ENCODE results near the gene NPAS3. TPM values are rescaled to one million over a fixed set of nuclear protein-coding genes. Genes with fewer than 3 reads are reported as not detected.

The NPAS3 gene
- polyA plus RNA-seq, 2 of the 4 experiments (the other 2 are of a cell fraction), result not detected

DNA sequence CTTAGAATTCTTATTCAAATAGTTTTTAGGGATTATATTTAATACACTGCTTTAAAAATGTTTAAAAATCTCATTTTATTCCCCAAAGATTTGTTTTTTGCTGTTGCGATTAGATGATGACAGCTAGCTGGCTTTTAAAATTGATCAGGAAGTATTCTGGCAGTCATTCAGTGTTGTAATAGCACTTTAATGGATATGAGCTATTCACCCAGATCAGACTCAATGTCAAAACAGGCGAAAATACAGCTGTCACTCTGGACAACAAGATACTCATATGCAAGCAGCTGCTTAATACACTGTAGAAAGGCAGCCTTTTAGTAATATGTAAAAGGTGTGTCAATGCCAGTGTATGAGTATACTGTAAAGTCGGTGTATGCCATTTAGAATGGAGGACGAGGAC lies 91.7 kb downstream of the NPAS3 start:
- CTCF ChIA-PET, result no interaction called here
- DNase-seq (ENCODE audit: low read depth in 1 of 2, low spot score in 1 of 2) (no peak), ATAC-seq (no peak), FAIRE-seq (no peak)
- no peak overlapping the region for H3K27ac ChIP-seq
- H3K9me3 ChIP-seq, result no peaks in the 10 kb centered on the region
- H3K4me1 ChIP-seq, result no peaks in the 10 kb centered on the region
- 17% methylated on average over 4 of the region's 4 CpGs for WGBS (ENCODE audit: missing lambda C conversion rate)
- POLR2A ChIA-PET, result no interaction called here
- H3K4me2 ChIP-seq, result no peak overlapping the region
- TF ChIP-seq HDAC2 (IDR thresholded peaks at IDR 0.05), result no peak
- no peak for TF ChIP-seq RNF2 (IDR thresholded peaks at IDR 0.05; ENCODE audit: borderline replicate concordance, low read depth)
- TF ChIP-seq, protein P1, sequence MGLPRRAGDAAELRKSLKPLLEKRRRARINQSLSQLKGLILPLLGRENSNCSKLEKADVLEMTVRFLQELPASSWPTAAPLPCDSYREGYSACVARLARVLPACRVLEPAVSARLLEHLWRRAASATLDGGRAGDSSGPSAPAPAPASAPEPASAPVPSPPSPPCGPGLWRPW (IDR thresholded peaks at IDR 0.05), result no peak
- TF ChIP-seq, protein P2, sequence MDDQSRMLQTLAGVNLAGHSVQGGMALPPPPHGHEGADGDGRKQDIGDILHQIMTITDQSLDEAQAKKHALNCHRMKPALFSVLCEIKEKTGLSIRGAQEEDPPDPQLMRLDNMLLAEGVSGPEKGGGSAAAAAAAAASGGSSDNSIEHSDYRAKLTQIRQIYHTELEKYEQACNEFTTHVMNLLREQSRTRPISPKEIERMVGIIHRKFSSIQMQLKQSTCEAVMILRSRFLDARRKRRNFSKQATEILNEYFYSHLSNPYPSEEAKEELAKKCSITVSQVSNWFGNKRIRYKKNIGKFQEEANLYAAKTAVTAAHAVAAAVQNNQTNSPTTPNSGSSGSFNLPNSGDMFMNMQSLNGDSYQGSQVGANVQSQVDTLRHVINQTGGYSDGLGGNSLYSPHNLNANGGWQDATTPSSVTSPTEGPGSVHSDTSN (IDR thresholded peaks at IDR 0.05), result no peak
- TF ChIP-seq KDM5A (IDR thresholded peaks at IDR 0.05), result no peak
- TF ChIP-seq, protein P3, sequence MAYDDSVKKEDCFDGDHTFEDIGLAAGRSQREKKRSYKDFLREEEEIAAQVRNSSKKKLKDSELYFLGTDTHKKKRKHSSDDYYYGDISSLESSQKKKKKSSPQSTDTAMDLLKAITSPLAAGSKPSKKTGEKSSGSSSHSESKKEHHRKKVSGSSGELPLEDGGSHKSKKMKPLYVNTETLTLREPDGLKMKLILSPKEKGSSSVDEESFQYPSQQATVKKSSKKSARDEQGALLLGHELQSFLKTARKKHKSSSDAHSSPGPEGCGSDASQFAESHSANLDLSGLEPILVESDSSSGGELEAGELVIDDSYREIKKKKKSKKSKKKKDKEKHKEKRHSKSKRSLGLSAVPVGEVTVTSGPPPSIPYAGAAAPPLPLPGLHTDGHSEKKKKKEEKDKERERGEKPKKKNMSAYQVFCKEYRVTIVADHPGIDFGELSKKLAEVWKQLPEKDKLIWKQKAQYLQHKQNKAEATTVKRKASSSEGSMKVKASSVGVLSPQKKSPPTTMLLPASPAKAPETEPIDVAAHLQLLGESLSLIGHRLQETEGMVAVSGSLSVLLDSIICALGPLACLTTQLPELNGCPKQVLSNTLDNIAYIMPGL (CRISPR knock-in tag; IDR thresholded peaks at IDR 0.05; ENCODE audit: borderline replicate concordance), result no peak
- TF ChIP-seq NPAS2 (CRISPR knock-in tag; IDR thresholded peaks at IDR 0.05; ENCODE audit: borderline replicate concordance), result no peak
- no peak for TF ChIP-seq ZC3H11A (IDR thresholded peaks at IDR 0.05)
- TF ChIP-seq, protein P4, sequence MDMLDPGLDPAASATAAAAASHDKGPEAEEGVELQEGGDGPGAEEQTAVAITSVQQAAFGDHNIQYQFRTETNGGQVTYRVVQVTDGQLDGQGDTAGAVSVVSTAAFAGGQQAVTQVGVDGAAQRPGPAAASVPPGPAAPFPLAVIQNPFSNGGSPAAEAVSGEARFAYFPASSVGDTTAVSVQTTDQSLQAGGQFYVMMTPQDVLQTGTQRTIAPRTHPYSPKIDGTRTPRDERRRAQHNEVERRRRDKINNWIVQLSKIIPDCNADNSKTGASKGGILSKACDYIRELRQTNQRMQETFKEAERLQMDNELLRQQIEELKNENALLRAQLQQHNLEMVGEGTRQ (IDR thresholded peaks at IDR 0.05), result no peak
- no peak for TF ChIP-seq TP53 (CRISPR knock-in tag; IDR thresholded peaks at IDR 0.05)
- TF ChIP-seq, protein P5, sequence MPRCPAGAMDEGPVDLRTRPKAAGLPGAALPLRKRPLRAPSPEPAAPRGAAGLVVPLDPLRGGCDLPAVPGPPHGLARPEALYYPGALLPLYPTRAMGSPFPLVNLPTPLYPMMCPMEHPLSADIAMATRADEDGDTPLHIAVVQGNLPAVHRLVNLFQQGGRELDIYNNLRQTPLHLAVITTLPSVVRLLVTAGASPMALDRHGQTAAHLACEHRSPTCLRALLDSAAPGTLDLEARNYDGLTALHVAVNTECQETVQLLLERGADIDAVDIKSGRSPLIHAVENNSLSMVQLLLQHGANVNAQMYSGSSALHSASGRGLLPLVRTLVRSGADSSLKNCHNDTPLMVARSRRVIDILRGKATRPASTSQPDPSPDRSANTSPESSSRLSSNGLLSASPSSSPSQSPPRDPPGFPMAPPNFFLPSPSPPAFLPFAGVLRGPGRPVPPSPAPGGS (IDR thresholded peaks at IDR 0.05), result no peak
- no peak for TF ChIP-seq MYC (IDR thresholded peaks at IDR 0.05; ENCODE audit: borderline replicate concordance, low read length)
- no peak for TF ChIP-seq CHD2 (IDR thresholded peaks at IDR 0.05; ENCODE audit: low read length, partially characterized antibody)
- no peak for TF ChIP-seq EHMT2 (IDR thresholded peaks at IDR 0.05; ENCODE audit: low read depth)
- TF ChIP-seq JUNB (IDR thresholded peaks at IDR 0.05), result no peak
- TF ChIP-seq, protein P6, sequence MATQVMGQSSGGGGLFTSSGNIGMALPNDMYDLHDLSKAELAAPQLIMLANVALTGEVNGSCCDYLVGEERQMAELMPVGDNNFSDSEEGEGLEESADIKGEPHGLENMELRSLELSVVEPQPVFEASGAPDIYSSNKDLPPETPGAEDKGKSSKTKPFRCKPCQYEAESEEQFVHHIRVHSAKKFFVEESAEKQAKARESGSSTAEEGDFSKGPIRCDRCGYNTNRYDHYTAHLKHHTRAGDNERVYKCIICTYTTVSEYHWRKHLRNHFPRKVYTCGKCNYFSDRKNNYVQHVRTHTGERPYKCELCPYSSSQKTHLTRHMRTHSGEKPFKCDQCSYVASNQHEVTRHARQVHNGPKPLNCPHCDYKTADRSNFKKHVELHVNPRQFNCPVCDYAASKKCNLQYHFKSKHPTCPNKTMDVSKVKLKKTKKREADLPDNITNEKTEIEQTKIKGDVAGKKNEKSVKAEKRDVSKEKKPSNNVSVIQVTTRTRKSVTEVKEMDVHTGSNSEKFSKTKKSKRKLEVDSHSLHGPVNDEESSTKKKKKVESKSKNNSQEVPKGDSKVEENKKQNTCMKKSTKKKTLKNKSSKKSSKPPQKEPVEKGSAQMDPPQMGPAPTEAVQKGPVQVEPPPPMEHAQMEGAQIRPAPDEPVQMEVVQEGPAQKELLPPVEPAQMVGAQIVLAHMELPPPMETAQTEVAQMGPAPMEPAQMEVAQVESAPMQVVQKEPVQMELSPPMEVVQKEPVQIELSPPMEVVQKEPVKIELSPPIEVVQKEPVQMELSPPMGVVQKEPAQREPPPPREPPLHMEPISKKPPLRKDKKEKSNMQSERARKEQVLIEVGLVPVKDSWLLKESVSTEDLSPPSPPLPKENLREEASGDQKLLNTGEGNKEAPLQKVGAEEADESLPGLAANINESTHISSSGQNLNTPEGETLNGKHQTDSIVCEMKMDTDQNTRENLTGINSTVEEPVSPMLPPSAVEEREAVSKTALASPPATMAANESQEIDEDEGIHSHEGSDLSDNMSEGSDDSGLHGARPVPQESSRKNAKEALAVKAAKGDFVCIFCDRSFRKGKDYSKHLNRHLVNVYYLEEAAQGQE (IDR thresholded peaks at IDR 0.05), result no peak
- TF ChIP-seq, protein P7, sequence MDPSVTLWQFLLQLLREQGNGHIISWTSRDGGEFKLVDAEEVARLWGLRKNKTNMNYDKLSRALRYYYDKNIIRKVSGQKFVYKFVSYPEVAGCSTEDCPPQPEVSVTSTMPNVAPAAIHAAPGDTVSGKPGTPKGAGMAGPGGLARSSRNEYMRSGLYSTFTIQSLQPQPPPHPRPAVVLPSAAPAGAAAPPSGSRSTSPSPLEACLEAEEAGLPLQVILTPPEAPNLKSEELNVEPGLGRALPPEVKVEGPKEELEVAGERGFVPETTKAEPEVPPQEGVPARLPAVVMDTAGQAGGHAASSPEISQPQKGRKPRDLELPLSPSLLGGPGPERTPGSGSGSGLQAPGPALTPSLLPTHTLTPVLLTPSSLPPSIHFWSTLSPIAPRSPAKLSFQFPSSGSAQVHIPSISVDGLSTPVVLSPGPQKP (IDR thresholded peaks at IDR 0.05; ENCODE audit: low read depth, low read length), result no peak
- no peak for TF ChIP-seq NFE2L2 (conservative IDR thresholded peaks at IDR 0.05; ENCODE audit: low read length)
- TF ChIP-seq FOSL2 (IDR thresholded peaks at IDR 0.05), result no peak
- TF ChIP-seq FOSL2 (CRISPR knock-in tag; IDR thresholded peaks at IDR 0.05), result no peak
- no peak for TF ChIP-seq GATA3 (IDR thresholded peaks at IDR 0.05; ENCODE audit: borderline replicate concordance)
- H3K4me3 ChIP-seq, result no peak overlapping the region

Measured in A549 (cell line).